CD4-positive, alpha-beta T cell treated with Interleukin-4 for 1 hour (primary cell): ENCODE data around the gene KICS2.
"Not testable (repeated sequence)": the region's sequence is repeated elsewhere in the genome, so short reads cannot be mapped to it uniquely, and the experiment has no call there.

Experiments used
- DNase-seq, 2 donors: peaks; one replicate each; pipeline ENCODE4 v3.0.0-alpha.2; 2020 to 2022

Gene KICS2

DNA sequence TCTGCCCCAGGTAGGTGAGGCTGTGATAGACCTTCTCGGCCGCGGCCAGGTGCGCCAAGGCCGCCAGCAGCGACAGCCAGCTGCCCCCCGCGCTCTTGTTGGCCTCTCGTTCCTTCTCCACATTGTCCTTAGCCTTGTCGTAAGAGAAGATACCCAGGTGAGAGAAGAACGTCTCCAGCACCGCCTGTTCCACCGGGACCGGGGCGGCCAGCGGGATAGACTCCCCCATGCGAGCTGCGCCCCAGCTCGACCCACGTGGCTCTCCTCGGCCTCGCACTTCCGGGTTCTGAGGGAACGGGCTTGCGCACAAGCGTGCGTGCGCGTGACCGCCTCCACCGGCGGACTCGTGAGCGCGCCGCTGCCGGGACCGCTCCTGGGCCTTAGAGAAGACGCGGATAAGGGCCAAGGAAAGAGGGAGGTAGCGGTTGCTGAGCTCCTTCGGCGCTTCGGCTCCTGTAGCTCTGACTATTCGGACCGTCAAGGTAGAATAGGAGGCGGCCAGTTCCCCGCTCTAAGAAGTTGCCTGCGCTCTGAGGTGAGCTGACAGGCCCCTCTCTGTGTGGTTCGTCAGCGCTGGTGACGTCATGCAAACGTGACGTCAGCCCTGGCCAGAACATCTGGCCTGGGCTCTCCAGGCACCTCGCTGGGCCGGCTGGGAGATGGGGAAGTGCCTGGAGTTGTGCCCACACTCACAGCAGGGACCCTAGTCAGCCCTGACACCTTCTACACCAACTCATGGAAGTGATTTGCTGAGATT lies at the start of gene KICS2:
KICS2 (minus strand) TSS at position 288 of the 757 bp plus-strand sequence; CDS start at position 229, 59 bp downstream.
- peak; percentile 92 for DNase-seq

DNA sequence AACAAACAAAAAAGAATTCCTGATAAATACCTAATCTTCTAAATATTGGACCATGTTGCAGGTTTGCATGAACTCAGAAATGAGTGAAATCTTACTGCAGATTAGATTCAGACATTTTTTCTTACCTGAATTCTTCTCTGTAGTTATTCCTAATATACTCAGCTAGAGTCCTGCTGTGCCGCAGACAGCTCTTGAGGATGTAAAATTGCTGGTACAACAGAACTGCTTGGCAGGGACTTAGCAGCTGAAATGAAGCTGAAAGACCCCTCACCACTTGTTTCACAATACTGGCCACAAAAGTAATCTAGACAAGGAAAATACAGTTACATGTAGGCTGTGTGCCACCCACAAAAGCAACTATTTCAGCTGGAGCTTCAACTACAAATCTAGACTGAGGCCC lies 48.3 kb upstream of the KICS2 start:
- DNase-seq, result no peak

DNA sequence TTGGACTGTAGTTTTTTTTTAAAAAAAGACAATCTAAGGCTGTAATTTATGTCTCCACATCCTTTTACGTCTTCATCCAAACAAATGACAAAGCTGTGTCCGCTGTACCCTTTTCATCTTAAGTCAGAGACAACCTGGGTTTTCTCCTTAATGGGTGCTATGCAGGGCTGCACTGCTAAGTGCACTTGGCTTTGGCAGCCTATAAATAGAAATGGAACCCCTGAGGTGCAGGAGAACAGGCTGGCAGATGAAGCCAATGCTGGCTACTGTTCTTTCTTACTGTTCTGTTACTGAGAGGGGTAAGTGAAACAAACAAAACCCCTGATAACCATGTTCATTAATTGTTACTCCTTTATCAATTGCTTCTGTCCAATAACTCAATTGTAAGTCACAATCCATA lies 47.1 kb upstream of the KICS2 start:
- DNase-seq, result no peak

DNA sequence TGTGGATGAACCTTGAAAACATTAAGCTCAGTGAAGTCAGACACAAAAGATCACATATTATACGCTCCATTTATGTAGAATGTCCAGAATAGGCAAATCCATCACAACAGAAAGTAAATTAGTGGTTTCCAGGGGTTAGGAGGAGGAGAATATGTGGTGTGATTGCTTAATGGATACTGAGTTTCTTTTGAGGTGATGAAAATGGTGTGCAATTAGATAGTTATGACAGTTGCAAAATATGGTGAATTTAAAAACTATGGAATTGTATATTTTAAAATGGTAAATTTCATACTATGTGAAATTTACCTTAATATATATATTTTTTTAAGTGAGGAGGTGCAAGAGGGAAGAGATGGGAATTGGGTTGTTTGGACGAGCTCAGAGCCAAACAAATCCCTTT lies 46.3 kb upstream of the KICS2 start:
- DNase-seq, result no peak

DNA sequence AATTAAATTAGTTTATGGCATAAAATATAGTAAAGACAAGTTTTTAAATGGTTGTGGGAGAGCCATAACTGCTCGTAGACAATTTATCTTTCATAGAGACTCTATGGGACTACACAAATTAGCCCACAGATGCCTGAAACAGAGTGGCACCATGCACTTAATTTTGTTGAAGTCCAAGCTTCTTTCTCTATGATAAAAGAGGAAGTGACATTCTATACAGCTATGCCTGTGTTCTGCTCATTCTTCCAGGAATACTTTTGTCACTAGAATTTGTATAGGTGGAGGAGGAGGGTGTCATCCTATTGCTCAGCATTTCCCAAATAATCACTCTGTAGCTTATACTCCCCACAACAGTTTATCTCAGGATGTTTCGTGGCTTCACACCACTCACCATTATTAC lies 43.7 kb upstream of the KICS2 start:
- no peak for DNase-seq

DNA sequence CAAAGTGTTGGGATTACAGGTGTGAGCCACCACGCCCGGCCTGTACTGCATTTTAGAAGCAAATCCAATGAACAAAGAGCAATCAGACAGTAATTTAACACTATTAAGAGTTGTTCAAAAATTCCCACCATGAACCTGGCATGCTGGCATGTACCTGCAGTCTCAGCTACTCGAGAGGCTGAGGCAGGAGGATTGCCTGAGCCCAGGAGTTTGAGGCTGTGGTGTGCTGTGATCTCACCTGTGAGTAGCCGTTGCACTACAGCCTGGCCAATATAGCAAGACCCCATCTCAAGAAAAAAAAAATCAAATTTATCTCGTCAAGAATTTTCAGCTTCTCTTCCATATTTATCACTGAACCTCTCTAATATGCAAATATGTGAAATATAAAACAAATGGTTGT lies 39.7 kb upstream of the KICS2 start:
- no peak for DNase-seq

DNA sequence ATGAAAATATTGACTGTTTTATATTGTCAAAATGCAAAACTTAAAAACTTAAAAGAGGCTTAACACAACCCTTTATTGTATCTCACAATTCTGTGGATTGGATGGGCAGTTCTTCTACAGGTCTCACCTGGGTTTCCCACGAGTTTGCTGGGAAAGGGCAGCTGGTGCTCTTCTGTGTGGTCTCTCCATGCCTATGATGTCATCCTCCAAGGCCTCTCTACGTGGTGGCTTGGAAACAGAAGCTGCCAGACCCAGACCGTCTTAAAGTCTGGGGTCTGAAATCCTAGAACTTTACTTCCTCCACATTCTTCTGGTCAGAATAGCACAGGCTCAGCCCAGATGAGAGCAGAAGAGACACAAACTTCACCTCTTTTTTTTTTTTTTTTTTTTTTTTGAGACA lies 36.5 kb upstream of the KICS2 start:
- no peak for DNase-seq

DNA sequence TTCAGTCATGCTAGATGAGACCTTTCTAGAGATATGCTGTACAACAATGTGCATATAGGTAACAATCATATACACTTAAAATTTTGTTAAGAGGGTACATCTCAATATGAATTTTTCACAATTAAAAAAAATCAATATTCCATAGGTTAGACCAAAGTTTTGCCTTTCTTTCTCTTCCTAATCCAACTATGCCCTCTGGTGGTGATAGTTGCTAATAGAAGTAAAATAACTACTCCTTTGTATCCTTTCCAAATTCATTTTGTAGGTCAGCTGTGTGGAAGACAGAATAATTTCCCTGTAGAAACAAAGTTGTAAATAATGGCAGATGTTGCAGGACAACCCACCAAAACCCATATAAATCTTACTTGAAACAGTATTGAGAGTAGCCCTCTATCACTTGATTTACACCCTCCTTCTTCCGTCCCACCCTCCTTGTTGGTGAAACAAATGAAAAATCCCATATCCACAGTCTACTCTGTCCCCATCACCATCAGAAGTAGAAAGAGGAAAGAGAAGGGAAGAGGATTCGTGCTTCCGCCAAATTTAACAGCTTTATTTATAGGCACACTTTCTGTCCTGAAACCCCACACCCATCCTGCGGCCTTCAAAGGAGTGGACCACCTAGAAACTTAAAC lies 34.2 kb upstream of the KICS2 start:
- DNase-seq, result peak in 1 of 2 donors; percentile 65

DNA sequence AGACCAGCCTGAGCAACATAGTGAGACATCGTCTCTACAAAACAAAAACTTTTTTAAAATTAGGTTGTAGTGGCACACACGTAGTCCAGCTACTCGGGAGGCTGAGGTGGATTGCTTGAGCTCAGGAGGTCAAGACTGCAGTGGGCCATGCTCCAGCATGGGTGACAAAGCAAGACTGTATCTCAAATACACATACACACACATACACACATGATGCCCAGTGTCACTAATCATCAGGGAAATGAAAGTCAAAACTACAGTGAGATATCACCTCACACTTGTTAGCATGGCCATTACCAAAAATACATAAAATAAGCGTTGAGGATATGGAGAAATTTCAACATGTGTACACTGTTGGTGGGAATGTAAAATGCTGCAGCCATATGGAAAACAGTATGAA lies 33.2 kb upstream of the KICS2 start:
- DNase-seq, result no peak

DNA sequence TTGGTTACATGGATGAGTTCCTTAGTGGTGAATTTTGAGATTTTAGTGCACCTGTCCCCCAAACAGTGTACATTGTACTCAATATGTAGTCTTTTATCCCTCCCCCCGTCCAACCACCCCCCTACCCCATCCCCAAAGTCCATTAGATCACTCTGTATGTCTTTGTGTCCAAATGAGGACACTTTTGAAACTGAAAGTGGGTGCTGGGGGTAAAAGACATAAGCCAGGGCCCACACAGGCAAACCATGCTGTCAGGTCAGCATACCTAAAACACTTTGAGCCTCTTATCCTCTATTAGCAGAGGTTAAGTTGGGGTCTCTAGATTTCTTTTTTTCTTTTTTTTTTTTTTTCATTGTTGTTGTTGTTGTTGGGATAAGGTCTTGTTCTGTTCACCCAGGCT lies 31.3 kb upstream of the KICS2 start:
- no peak for DNase-seq

DNA sequence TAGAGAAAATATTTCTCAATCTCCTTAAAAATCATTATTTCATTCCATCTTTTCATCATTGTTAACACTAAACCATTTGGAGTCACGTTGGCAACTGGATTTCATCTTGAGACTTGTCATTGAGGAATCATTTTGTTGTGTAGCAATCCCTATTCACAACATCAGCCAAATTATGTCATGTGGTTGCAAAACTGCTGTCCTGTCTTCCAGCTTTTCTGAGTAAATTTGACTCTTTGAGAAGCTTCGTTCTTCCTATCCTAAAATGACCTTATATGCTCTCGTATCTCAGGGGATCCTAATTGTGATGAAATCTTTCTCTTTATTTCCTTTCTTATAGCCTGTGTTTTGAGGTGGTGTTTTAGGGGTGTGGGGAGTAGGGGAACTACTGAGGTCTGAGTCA lies 30.6 kb upstream of the KICS2 start:
- no peak for DNase-seq

DNA sequence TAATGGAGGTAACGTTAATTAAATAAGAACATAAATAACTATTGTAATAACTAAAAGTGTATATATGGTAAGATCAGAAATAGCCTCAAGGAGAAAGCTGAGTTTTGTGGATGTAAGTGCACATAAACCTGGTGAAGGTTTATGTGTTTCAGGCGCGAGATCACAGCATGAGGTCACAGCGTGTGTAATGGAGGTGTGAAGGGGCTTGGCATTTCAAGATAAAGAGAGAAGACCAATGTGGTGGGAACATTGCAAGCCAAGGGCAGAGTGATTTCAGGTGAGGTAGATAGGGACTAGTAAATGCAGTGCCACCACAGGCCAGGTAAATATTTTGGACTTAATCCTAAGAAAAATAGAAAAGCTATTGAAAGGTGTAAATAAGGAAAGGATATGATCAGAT lies 21.7 kb upstream of the KICS2 start:
- no peak for DNase-seq

DNA sequence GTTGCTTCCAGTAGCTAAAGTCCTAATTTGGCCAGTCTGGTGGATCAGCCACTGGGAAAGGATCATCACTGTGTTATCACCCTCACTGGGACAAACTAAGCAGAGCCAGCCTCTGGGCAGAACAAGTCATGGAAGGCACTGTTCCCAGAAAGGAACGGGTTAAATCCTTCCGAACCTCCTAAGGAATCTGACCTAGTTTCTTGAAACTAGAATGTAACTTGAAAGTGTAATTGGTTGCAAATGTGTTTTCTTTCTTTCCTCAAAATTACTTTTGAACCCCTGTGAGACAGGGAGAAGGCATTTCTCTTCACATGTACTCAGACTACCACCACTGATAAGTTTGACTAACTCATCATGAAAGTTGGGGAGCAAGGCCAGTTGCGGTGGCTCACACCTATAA lies 18.7 kb upstream of the KICS2 start:
- no peak for DNase-seq

DNA sequence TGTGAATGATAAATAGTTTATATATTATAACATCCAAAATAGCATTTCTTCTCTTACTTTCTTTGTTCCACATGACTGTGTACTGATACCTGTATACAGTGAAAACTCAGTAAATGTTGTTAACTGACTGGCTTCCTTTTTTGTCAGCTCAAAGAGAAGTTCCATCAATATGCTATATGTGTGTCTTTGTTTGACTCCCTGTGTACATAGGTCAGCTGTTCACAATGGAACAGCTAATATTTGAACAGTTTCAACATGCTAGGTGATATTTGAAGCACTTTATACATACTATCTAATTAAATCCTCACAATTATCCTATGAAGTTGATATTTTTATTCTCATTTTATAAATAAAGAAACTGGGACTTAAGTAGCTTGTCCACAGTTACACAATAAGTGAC lies 15.3 kb upstream of the KICS2 start:
- no peak for DNase-seq

DNA sequence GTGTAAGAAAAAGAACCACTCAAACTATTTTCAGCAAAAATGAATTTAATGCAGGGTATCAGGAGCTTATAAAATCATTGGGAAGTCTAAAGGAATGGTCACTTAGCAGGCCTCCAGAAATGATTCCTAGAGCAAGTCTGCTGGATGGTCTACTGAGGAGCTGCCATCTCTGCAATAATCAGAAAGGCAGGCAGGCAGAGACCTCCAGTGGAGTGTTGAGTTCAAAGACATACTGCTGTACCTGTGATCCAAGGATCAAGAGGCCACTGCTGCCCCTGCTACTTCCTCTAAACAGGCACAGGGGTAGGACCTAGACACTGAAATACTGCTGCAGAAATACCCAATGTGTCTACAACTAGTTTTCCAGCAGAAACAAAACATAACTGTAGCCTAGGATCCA lies 14.5 kb upstream of the KICS2 start:
- no peak for DNase-seq

DNA sequence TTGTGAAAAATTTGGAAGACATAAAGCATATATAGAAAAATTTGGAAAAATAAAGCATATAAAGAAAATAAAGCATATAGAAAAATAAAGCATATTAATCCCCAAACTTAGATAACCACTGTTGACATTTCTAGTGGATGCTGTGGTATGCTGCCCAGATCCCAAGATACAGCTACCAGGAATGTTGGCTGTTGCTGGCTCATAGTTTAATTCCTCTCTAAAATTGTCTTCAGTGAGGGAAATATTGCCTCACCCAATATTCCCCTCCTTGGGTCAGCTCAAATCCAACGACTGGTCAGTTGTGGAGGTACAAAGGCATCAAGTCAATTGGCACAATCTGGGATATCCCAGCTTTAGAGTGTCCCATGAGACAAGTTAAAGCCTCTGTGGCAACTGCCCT lies 10.1 kb upstream of the KICS2 start:
- no peak for DNase-seq

DNA sequence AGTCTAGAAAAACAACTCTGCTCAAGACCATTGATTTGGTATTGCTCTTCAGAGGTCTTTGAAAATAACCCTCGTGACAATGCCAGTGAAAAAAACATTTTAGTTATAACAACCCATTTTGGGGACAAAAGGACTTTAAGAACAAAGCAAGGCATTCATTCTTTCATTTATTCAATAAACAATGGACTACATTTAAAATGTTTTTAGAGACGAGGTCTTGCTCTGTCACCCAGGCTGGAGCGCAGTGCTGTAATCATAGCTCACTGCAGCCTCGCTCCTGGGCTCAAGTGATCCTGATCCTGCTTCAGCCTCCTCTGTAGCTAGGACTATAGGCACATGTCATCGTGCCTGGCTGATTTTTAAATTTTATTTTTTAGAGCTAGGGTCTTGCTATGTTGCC lies 7.7 kb upstream of the KICS2 start:
- DNase-seq, result no peak

DNA sequence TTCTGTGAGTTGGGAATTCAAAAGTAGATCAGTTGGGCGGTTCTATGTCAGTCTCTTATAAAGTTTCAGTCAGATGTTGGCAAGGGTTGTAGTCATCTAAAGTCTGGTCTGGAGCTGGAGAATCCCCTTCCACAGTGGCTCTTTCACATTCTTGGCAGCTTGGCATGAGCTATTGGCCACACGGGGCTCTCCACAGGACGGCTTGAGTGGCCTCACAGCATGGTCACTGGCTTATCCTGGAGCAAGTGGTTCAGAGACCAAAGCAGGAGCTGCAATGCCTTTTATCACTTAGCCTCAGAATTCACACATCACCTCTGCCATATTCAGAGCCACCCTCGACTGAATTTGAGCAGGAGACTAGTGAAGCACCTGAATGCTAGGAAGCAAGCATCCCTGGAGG lies 7.1 kb upstream of the KICS2 start:
- DNase-seq, result no peak

DNA sequence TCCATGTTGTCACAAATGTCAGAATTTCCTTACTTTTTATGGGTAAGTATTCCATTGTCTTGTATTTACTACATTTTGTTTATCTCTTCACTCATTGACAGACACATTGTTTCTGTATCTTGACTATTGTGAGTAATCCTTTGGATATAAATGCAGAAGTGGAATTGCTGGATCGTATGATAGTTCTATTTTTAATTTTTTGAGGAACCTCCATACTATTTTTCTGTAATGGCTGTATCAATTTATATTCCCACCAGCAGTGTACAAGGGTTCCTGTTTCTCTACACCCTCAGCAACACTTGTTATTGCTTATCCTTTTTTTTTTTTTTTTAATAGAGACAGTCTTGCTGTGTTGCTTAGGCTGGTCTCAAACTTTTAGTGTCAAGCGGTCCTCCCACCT lies 3.5 kb upstream of the KICS2 start:
- DNase-seq, result no peak

DNA sequence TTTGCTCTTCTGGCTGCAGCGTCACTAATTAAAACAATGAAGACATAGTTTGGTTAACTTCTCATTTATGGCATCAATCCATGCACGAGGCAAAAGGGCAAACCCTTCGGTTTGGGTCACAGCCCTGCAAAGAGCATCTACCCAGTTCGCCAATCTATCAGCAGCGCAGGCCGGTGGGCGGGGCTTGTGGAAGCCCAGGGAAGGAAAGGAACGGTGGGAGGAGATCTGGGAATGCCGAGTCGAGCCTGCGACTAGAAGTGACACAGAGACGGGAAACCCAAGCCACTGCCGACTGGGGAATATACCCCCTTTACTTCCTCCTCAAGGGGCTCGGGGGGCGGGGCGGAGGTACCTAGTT lies 466 bp downstream of the KICS2 start:
- peak; percentile 53 to 64 for DNase-seq

DNA sequence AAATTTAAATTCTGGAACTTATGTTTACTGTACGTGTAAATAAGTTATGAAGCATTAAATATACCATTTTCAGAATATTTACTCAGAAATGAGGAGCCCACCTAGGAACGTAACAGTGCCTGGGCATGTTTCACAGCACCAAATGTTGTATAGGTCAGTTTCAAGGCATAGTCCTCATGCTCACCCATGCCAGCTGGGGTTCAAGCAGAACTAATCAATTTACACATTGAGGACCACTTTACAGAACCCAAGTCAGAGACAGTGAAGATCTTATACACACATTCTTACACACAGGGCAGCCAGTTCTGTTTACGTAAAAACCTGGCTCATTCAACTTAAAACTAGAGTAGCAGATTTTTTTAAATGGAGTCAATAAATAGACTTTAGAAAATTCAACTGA lies 2.0 kb downstream of the KICS2 start:
- DNase-seq, result no peak

DNA sequence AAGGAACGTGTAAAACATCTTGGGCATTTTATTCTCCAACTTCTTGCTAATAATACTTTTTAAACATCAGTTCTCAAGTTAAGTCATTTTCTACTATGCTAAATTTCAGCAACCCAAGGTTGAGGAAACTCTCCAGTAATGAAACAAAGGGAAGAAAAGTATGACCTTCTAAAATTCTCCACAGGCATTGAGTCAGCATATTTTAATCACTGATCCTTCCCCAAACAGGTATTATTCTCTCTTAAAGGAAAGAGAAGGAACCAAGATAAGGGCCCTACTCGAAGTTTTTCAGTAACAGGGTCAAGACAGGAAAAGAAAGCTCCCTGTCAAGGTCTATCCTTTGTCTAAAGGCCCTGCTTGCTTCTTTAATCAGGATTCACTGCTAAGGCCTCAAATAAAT lies 3.0 kb downstream of the KICS2 start:
- DNase-seq, result no peak

DNA sequence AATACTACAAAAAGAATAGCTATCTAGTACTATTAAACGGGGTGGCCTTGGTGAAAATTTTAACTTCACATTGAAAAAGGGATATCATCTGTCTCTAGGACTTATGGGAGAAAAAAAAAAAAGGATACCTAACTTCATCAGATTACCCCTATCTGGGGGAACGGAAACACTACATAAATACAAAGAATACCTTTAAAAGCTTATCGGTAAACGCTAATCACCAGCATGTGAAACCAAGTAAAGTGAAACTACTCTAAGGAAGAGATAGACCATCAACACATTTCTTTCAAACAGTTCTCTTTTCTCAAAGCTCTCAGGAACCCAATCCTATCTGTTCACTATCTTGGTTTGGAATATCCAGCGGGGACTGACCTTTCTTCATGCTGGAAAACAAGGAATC lies 3.5 kb downstream of the KICS2 start:
- peak in 1 of 2 donors; percentile 31 for DNase-seq

DNA sequence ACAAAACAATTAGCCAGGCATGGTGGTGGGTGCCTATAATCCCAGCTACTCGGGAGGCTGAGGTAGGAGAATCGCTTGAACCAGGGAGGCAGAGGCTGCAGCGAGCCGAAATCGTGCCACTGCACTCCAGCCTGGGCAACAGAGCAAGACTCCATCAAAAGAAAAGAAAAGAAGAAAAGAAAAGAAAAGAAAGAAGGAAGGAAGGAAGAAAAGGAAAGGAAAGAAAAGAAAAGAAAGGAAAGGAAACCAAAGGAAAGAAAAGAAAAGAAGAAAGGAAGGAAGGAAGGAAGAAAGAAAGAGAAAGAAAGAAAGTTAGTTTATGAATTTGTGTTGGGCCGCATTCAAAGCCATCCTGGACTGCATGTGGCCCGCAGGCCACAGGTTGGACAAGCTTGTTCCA lies 4.5 kb downstream of the KICS2 start:
- not testable (repeated sequence) for DNase-seq

DNA sequence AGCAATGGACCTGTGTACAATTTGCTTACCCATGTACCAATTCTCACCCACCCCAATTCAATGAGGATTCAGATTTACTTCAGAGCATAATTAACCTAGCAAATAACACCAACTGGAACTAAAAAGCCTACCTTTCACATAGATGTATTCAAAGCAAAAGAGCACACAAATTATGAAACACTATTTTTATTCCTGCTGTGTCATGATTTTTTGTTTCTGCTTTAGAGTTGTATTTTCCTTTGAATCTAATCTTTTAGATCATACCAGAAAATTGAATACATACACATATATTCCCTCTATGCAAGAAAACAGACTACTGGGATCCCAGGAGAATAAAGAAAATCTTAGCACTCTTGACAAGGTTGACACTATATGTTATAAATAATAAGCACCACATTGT lies 5.9 kb downstream of the KICS2 start:
- no peak for DNase-seq
